Thyroid gland (tissue), 4 donors: ENCODE data around the gene RIT2.

ENCODE experiments used
- CTCF ChIP-seq, 6 experiments: fragments of 200-600 bp in 3 of 6; fragments of 450-650 bp in 3 of 6; sonication (generic) in 3 of 6; IDR thresholded peaks; one replicate each; pipeline ENCODE4 v1.5.1; 2016 to 2019; ENCODE audit warnings: antibody characterized with exemption in 6 of 6, mild to moderate bottlenecking in 2 of 6, inconsistent platforms in 1 of 6, moderate library complexity in 1 of 6
- POLR2A ChIP-seq, 2 donors: fragments of 450-650 bp; IDR thresholded peaks; one replicate each; pipeline ENCODE4 v1.6.1; 2017; ENCODE audit warnings: antibody characterized with exemption in 2 of 2, mild to moderate bottlenecking in 2 of 2, moderate library complexity in 1 of 2

DNA sequence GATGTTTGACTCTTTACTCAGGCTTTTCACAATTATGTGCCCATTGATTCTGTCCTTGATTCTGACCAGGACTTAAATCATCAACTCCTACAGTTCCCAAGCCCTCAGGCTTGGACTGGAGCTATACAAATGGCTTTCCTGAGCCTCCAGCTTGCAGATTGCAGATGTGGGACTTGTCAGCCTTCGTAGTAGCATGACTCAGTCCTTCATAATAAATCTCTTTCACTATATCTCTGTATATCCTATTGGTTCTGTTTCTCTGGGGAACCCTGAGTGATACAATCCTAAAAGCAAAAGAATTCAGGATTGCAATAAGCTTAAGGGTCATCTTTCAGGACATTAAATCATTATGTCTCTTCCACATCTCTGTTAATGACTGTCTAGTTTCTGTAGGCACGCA, 356.6 kb downstream of the RIT2 start:
- TF ChIP-seq CTCF (IDR thresholded peaks at IDR 0.05) (no peak), POLR2A (IDR thresholded peaks at IDR 0.05) (no peak)
